ENCODE results near the gene CHST8.

DNA sequence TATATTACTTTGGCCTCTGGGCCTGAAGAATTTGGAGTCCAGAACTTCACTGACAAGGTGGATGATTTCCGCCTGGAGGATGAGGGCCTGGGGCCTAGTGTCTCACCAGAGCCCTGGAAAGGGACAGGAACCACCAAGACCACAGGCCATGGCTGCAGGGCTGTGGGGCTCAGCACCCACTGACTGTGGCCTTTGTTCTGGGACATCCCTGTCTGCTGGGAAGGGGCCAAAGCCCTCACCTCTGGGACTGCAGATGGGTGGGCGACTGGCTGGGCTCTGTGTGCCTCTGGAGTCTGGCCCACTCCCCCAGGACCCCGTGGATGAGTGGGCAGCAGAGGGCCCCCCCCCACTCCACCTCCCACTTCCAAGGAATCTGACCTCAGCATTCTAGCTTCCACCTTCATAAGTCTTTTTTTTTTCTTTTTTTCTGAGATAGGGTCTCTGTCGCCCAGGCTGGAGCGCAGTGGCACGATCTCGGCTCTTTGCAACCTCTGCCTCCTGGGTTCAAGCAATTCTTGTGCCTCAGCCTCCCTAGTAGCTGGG lies 20.3 kb downstream of the CHST8 start:
- no peak for TF ChIP-seq ETV6 (CRISPR knock-in tag; conservative IDR thresholded peaks at IDR 0.05)
- TF ChIP-seq PHF5A (CRISPR knock-in tag; IDR thresholded peaks at IDR 0.05; ENCODE audit: low read depth, unreplicated experiment) = no peak

Data from HepG2 (cell line).